Measurements from ENCODE around the gene TRAK1.

GRCh38 chr3:42273361-42273760 is 182.2 kb downstream of the TRAK1 start:
- TF ChIP-seq CTCF (IDR thresholded peaks at IDR 0.05) (no peak), POLR2A (IDR thresholded peaks at IDR 0.05) (no peak)
